NB4 (cell line): ENCODE results near the gene VPS35L.

Experiments
- CTCF ChIP-seq: IDR thresholded peaks from one replicate; pipeline ENCODE4 v1.5.1; 2012; ENCODE audit warnings: low read depth, low read length
- MAX ChIP-seq: IDR thresholded peaks from 2 replicates; pipeline ENCODE4 v1.6.1; 2011; ENCODE audit warnings: low read depth, low read length
- MYC ChIP-seq: IDR thresholded peaks from 2 replicates; pipeline ENCODE4 v1.6.1; 2011; ENCODE audit warnings: low read depth, low read length
- POLR2A ChIP-seq: IDR thresholded peaks from 2 replicates; pipeline ENCODE4 v1.6.1; 2011; ENCODE audit warnings: mild to moderate bottlenecking; ENCODE audit not compliant: insufficient read length; ENCODE audit errors: extremely low read depth

DNA sequence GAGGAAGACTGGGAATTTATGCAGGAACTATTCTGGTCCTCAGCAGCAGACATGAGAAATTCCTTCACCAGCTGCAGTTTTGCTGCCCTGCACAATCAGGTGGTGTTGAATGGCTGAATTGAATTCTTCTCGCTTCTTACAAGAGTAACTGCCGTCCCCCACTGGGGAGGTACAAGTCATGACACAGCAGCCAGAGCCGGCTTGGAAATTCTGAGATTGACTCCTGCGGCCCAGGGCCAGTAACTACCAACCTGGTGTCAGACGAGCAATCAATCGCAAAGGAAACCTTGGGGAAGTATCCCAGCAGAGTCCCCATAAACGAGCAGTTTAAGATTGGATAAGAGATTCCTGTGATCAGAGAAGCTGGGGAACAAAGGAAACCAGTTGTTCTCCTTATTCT is 131.8 kb downstream of the VPS35L start:
- TF ChIP-seq POLR2A (no peak), MYC (no peak), CTCF (no peak), MAX (no peak)
